GM10266 (cell line): ENCODE results near the gene CLEC14A.

Experiments
- DNase-seq: peaks from one replicate; pipeline ENCODE4 v3.0.0; 2012; ENCODE audit errors: extremely low spot score
- TF ChIP-seq, protein P1 (sequence below): IDR thresholded peaks from 2 replicates; pipeline ENCODE4 v1.5.1; 2012; ENCODE audit warnings: mild to moderate bottlenecking, low read depth; ENCODE audit not compliant: control insufficient read depth, insufficient read depth; ENCODE audit errors: missing control alignments

CLEC14A gene

DNA sequence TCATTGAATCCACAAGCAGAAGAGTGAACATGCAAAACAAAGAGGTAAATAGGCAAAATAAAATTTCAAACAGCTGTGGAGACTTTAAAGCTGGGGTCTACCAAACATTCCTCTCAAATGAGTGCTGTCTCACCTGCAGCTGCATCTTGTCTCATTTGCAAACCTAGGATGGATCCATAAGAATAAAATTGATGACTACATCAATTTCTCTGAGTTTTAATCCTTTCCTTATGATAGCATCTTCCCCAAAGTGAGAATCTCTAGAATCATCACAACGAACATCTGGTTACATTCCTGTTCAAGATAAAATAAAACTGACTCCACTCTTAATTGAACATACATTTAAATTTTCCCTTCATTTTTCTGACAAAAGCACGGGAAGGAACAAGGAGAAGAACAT is 29.9 kb downstream of the CLEC14A start:
- TF ChIP-seq, protein P1, sequence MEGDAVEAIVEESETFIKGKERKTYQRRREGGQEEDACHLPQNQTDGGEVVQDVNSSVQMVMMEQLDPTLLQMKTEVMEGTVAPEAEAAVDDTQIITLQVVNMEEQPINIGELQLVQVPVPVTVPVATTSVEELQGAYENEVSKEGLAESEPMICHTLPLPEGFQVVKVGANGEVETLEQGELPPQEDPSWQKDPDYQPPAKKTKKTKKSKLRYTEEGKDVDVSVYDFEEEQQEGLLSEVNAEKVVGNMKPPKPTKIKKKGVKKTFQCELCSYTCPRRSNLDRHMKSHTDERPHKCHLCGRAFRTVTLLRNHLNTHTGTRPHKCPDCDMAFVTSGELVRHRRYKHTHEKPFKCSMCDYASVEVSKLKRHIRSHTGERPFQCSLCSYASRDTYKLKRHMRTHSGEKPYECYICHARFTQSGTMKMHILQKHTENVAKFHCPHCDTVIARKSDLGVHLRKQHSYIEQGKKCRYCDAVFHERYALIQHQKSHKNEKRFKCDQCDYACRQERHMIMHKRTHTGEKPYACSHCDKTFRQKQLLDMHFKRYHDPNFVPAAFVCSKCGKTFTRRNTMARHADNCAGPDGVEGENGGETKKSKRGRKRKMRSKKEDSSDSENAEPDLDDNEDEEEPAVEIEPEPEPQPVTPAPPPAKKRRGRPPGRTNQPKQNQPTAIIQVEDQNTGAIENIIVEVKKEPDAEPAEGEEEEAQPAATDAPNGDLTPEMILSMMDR = no peak
- DNase-seq = no peak

DNA sequence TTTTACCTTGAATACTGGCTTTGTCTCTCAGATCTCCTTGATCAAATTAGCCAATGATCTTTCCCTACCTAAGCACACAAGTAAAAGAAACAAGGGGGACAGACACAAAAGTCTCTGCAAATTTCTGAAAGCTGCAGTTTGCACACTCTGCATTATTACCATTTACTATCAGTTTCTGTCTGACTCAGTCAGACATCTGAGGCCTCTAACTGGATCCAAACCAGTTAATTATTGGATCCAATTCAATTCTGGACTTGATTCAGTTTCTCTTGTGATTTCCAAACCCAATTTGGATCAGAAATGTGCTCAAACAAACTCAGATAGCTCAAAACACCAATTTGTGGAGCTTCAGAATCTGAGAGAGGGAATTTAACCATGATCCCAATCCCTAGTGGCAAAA is 31.6 kb downstream of the CLEC14A start:
- DNase-seq = no peak

DNA sequence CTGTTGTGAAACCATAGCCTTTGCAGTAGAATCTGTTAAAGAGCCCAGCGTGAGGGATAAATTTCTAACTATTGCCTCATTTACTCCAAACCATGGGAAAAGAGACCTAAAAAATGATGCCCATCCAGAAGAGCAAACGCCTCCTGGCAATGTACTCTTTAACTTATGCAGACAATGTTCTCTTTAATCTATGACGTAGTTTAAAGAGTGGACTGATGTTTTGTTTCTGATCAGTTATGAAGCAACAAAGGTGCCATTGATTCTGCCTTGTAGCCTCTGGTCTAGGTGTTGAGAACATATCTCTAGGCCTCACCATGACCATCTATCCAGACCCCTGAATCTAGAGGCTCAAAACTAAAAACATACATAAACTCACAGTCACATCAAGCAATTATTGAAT is 34.8 kb downstream of the CLEC14A start:
- TF ChIP-seq, protein P1 = no peak
- DNase-seq = no peak

More for the DNA sequence above, 31.6 kb downstream of the CLEC14A start:
- TF ChIP-seq, protein P1 = no peak

DNA sequence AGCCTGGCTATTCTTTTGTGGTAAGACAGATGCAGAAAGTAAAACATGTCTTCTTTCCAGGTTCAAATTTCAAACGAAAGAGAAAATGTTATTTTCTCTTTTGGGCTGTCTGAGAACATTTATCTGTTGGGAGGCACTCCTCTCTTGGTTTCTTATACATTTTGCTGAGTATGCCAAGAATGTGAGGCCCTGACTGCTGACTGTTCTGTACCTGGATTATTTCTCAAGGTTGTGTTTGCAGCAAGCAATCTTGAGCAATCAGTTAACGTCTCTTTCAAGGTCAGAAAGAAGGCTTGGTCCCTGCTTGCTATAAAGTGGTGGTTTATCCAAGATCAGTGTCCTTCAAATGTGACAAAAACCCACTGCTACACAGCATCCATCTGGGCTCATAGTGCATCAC is 38.3 kb downstream of the CLEC14A start:
- TF ChIP-seq, protein P1 = no peak
- DNase-seq = no peak

DNA sequence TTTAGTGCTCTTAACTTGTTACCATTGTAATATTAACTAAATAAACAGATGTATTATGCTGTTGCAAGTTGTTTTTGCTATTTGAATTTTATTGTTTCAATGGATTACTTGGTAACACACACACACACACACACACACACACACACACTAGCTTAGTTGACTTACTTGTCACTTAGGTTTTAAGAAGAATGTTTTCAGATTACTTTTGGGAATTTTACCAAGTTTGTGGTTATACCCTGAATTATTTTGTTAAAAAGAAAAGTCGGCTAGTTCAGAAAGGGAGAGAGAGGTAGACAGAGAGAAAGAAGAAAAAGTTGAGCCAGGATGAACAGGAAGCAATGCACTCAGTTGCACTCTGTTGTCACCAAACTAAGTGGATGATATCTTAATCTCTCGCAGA is 42.9 kb downstream of the CLEC14A start:
- no peak for DNase-seq
- TF ChIP-seq, protein P1 = no peak

DNA sequence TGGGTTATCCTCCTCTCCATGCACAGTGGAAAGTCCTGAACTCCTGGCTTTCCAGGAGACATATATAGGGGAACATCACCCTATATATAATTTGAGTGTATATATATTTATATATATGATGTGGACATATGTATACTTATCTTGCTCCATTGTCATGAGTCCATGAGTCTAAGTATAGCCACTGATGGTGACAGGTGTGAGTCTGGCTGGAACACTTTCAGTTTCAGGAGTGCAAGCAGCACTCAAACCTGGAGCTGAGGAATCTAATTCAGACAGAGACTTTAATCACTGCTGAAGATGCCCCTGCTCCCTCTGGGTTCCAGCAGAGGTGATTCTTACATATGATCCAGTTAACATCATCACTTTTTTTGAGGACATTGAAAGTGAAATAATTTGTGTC is 43.8 kb downstream of the CLEC14A start:
- TF ChIP-seq, protein P1 = no peak
- DNase-seq = no peak

DNA sequence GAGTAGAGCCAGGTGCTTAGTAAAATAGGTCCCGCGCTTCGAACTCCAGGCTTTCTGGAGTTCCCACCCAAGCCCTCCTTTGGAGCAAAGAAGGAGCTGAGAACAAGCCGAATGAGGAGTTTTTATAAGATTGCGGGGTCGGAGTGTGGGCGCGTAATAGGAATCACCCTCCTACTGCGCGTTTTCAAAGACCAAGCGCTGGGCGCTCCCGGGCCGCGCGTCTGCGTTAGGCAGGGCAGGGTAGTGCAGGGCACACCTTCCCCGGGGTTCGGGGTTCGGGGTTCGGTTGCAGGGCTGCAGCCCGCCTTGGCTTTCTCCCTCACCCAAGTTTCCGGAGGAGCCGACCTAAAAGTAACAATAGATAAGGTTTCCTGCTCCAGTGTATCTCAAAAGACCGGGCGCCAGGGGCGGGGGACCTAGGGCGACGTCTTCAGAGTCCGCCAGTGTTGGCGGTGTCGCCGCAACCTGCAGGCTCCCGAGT is 44.6 kb downstream of the CLEC14A start:
- DNase-seq = peak; percentile 16
- TF ChIP-seq, protein P1 = no peak
